Peyer's patch (tissue), 4 donors: ENCODE results near the gene PPP2R2C. TPM values are rescaled to one million over a fixed set of nuclear protein-coding genes. Genes with fewer than 3 reads are reported as not detected.

Experiments
- DNase-seq, 3 donors: peaks; one replicate each; pipeline ENCODE4 v3.0.0-alpha.2; 2017 to 2019
- H3K27ac ChIP-seq, 4 donors: fragments of 200-600 bp; sonication (generic); one replicate each; pipeline ENCODE4 v1.5.1; 2016 to 2019
- H3K27me3 ChIP-seq, 2 donors: fragments of 200-600 bp; sonication (generic); one replicate each; pipeline ENCODE4 v1.5.1; 2019
- H3K36me3 ChIP-seq, 3 donors: fragments of 200-600 bp; sonication (generic); one replicate each; pipeline ENCODE4 v1.5.1; 2016 to 2019
- H3K4me1 ChIP-seq, 4 donors: fragments of 200-600 bp; sonication (generic); one replicate each; pipeline ENCODE4 v1.5.1; 2016 to 2019
- H3K4me3 ChIP-seq, 4 donors: fragments of 200-600 bp; sonication (generic); 1 replicate in 3 of 4; 2 replicates in 1 of 4; pipeline ENCODE4 v1.5.1; 2016 to 2019; ENCODE audit warnings: mild to moderate bottlenecking in 1 of 4
- H3K9me3 ChIP-seq, 4 donors: fragments of 200-600 bp; sonication (generic); one replicate each; pipeline ENCODE4 v1.5.1; 2016 to 2019; ENCODE audit warnings: mild to moderate bottlenecking in 1 of 4
- POLR2A ChIP-seq, 2 donors: fragments of 450-650 bp; IDR thresholded peaks; one replicate each; pipeline ENCODE4 v1.5.1; 2017; ENCODE audit warnings: antibody characterized with exemption in 2 of 2, mild to moderate bottlenecking in 2 of 2, moderate library complexity in 2 of 2
- total RNA-seq, 4 donors: library from RNA; depleted of rRNA; stranded (reverse); fragments of >200 nt; gene quantifications; one replicate each; pipeline ENCODE4 v1.1.0, GENCODE V29; 2016
- TF ChIP-seq, protein P1 (sequence below), 6 experiments: fragments of 450-650 bp in 4 of 6; fragments of 200-600 bp in 2 of 6; sonication (generic) in 1 of 6; IDR thresholded peaks; one replicate each; pipeline ENCODE4 v1.5.1; 2017 to 2019; ENCODE audit warnings: antibody characterized with exemption in 6 of 6, mild to moderate bottlenecking in 3 of 6, moderate library complexity in 1 of 6

PPP2R2C gene
- total RNA-seq, 4 donors from 2014 or later: 0.27 to 4.1 TPM; not detected in 2

DNA sequence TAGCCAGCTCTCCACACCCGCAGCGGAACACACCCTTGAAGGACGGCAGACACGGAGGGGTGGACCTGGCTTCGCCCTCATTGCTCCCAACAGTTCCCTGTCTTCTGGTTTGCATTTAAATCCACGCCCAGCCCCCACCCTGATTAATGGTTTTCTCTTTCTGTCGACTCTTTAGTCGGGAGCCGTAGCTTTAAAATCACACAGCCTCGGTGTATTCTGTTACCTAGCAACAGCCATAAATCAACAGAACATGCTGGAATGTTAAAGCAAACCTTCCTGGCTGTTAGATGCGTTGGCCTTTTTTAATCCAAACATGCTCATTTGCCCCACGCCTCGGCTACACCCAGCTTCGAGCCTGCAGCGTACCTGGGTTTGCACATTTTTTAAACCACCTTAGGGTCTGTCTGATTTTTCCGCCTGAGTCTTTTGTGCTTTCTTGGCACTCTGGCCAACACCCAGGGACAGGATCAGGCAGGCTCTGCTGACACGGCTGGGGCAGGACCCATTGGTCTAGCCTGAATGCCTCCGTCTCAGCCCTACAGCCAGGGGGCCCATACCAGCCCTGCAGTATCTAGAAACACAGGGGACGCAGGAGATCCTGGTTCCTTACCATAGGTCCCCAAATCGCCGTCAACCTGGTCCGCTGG is 21.4 kb upstream of the PPP2R2C start:
- no peak overlapping the region for H3K27ac ChIP-seq
- TF ChIP-seq, protein P1, sequence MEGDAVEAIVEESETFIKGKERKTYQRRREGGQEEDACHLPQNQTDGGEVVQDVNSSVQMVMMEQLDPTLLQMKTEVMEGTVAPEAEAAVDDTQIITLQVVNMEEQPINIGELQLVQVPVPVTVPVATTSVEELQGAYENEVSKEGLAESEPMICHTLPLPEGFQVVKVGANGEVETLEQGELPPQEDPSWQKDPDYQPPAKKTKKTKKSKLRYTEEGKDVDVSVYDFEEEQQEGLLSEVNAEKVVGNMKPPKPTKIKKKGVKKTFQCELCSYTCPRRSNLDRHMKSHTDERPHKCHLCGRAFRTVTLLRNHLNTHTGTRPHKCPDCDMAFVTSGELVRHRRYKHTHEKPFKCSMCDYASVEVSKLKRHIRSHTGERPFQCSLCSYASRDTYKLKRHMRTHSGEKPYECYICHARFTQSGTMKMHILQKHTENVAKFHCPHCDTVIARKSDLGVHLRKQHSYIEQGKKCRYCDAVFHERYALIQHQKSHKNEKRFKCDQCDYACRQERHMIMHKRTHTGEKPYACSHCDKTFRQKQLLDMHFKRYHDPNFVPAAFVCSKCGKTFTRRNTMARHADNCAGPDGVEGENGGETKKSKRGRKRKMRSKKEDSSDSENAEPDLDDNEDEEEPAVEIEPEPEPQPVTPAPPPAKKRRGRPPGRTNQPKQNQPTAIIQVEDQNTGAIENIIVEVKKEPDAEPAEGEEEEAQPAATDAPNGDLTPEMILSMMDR (IDR thresholded peaks at IDR 0.05): no peak
- TF ChIP-seq POLR2A (IDR thresholded peaks at IDR 0.05): no peak
- no peaks in the 10 kb centered on the region for H3K4me1 ChIP-seq
- H3K9me3 ChIP-seq: peaks cover 0 to 16% (median 0%) of the 10 kb centered on the region in 4 donors
- no peaks in the 10 kb centered on the region for H3K36me3 ChIP-seq
- H3K4me3 ChIP-seq: no peak overlapping the region
- DNase-seq: no peak
- H3K27me3 ChIP-seq: no peaks in the 10 kb centered on the region

DNA sequence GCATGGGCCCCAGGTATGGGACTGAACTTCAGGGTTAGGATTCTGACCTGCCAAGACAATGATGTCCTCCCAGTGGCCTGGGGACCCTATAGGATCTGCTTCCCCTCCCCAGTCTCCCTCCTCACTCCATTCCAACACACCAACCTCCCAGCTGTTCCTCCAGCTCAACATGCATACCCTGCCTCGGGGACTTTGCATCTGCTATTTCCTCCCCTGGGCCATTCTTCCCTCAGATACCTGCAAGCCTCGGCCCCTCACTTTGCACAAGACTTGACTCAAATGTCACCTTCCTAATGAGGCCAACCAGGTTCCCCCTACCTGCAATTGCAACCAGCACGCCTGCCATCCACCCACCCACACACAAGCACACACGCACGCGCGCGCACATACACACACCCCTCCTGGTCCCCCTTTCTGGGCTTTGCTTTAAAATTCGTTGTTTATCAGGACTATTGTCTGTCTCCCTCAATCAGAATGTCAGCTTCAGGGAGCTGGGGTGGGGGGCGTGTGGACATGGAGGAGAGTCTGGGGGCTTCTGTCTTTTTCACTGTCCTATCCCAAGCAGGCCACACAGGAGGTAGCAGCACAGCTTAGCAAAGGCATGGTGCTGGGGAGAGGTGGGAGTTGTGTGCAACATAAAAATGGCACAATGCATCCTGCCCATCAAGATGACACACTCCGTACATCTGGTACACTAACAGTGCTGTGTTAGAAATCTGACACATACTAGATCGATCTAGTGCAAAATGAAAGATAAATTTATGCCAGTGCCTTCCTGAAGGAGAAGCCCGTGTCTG is 20.6 kb upstream of the PPP2R2C start:
- H3K4me3 ChIP-seq: no peak overlapping the region
- TF ChIP-seq, protein P1 (IDR thresholded peaks at IDR 0.05): no peak
- no peak for TF ChIP-seq POLR2A (IDR thresholded peaks at IDR 0.05)
- no peaks in the 10 kb centered on the region for H3K27me3 ChIP-seq
- H3K27ac ChIP-seq: no peak overlapping the region
- no peaks in the 10 kb centered on the region for H3K4me1 ChIP-seq
- DNase-seq: no peak
- peaks cover 0 to 16% (median 0%) of the 10 kb centered on the region in 4 donors for H3K9me3 ChIP-seq
- no peaks in the 10 kb centered on the region for H3K36me3 ChIP-seq

DNA sequence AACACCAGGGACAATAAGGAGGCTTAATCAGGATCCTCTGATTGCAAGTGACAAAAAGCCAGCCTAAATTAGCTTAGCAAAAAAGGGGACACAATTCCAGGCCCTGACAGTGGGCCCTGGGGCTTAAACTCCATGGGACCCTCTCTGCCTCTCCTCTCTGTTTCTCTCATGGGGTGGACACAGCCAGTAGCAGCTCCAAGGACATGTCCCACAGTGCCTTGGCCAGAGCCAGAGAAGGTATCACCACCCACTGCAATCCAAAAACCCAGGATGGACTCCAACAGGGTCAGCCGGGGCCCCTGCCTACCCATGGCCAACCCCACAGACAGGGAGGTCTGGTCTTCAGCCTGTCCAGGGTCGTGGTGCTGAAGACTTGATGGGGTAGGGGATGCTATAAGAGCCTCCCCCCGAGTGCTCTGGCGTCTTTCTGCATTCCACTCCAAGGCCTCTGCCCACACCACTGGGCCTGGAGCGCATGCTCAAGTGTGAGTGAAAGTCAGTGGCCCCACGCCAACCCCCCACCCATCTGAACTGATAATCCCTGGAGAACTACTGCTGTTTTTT is 19.7 kb upstream of the PPP2R2C start:
- no peak overlapping the region for H3K27ac ChIP-seq
- no peaks in the 10 kb centered on the region for H3K27me3 ChIP-seq
- DNase-seq: no peak
- H3K4me3 ChIP-seq: no peak overlapping the region
- H3K4me1 ChIP-seq: no peaks in the 10 kb centered on the region
- H3K9me3 ChIP-seq: peaks cover 0 to 16% (median 0%) of the 10 kb centered on the region in 4 donors
- TF ChIP-seq, protein P1 (IDR thresholded peaks at IDR 0.05): no peak
- TF ChIP-seq POLR2A (IDR thresholded peaks at IDR 0.05): no peak
- H3K36me3 ChIP-seq: no peaks in the 10 kb centered on the region

DNA sequence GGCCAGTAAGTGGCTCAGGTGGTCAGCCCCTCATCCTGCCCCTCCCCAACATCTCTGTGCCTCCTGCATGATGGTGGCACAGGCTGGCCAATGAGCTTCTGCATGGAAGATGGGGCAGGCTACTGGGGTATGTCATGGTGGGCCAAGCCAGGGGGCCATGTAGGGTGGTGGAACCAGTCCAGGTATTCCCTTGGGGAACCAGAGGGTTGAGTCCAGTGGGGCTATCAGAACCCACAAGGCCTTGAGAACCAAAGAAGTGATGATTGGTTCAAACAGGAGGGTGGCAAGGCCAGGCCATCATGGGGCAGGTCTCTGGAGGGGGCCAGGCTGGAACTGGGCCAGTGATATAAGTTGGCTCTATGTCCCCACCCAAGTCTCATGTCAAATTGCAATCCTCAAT is 18.8 kb upstream of the PPP2R2C start:
- TF ChIP-seq POLR2A (IDR thresholded peaks at IDR 0.05): no peak
- TF ChIP-seq, protein P1 (IDR thresholded peaks at IDR 0.05): no peak
- no peak overlapping the region for H3K4me3 ChIP-seq
- no peak for DNase-seq
- H3K4me1 ChIP-seq: no peaks in the 10 kb centered on the region
- no peak overlapping the region for H3K27ac ChIP-seq
- no peaks in the 10 kb centered on the region for H3K36me3 ChIP-seq
- H3K27me3 ChIP-seq: no peaks in the 10 kb centered on the region
- peaks cover 0 to 16% (median 0%) of the 10 kb centered on the region in 4 donors for H3K9me3 ChIP-seq

DNA sequence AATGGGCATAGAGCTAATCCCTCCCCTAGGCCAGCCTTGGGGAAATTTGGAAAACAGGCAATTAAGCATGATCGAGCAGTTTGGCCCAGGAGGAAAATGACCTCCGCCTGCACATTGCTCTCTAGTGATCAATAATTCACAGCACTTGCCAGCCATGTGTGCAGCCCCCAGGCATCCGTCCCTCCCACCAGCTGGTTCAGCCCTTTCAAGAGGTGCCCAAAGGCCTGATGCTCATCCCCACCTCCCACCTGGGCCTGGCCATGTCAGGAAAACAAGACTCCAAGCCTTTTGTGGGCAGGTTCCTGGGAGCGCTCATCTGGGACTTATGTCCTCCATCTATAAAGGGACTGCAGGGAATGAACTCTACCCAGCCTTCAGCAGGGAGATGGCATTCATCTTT is 17.5 kb upstream of the PPP2R2C start:
- TF ChIP-seq, protein P1 (IDR thresholded peaks at IDR 0.05): no peak
- TF ChIP-seq POLR2A (IDR thresholded peaks at IDR 0.05): no peak
- H3K4me3 ChIP-seq: no peak overlapping the region
- H3K36me3 ChIP-seq: no peaks in the 10 kb centered on the region
- H3K27ac ChIP-seq: no peak overlapping the region
- H3K4me1 ChIP-seq: no peaks in the 10 kb centered on the region
- no peaks in the 10 kb centered on the region for H3K27me3 ChIP-seq
- no peak for DNase-seq
- peaks cover 0 to 16% (median 0%) of the 10 kb centered on the region in 4 donors for H3K9me3 ChIP-seq
